ENCODE data around the gene BTBD3. TPM values are rescaled to one million over a fixed set of nuclear protein-coding genes. Genes with fewer than 3 reads are reported as not detected.

The BTBD3 gene
- total RNA-seq, 1 donor from 2014 or later, result 134 TPM

GRCh38 chr20:11881449-11881848 lies 36.2 kb upstream of the BTBD3 start:
- no peak for DNase-seq (ENCODE audit: low read depth, low spot score)

GRCh38 chr20:11882651-11883050 lies 35.0 kb upstream of the BTBD3 start:
- TF ChIP-seq CTCF (conservative IDR thresholded peaks at IDR 0.05), result no peak
- no peak for DNase-seq (ENCODE audit: low read depth, low spot score)
- Mint-ChIP-seq H3K9me3 (peaks cover 8% of the 10 kb centered on the region), H3K36me3 (ENCODE audit: low read depth) (peaks cover 3% of the 10 kb centered on the region), H3K4me1 (no peaks in the 10 kb centered on the region), H3K27ac (ENCODE audit: unreplicated experiment) (no peak overlapping the region), H3K27me3 (ENCODE audit: low read depth) (no peaks in the 10 kb centered on the region), H3K4me3 (no peak overlapping the region)

More at GRCh38 chr20:11881449-11881848, 36.2 kb upstream of the BTBD3 start:
- H3K36me3 Mint-ChIP-seq (ENCODE audit: low read depth), result peaks cover 3% of the 10 kb centered on the region
- no peak for TF ChIP-seq CTCF (conservative IDR thresholded peaks at IDR 0.05)
- no peak overlapping the region for H3K4me3 Mint-ChIP-seq
- H3K4me1 Mint-ChIP-seq, result no peaks in the 10 kb centered on the region
- no peaks in the 10 kb centered on the region for H3K27me3 Mint-ChIP-seq (ENCODE audit: low read depth)
- H3K9me3 Mint-ChIP-seq, result peaks cover 8% of the 10 kb centered on the region
- H3K27ac Mint-ChIP-seq (ENCODE audit: unreplicated experiment), result no peak overlapping the region

- DNase-seq (ENCODE audit: low read depth, low spot score), result no peak
- Mint-ChIP-seq H3K4me1 (peaks cover 29% of the 10 kb centered on the region), H3K36me3 (ENCODE audit: low read depth) (peaks cover 3% of the 10 kb centered on the region), H3K27ac (ENCODE audit: unreplicated experiment) (no peak overlapping the region), H3K4me3 (peak overlapping the region; percentile 27), H3K9me3 (peaks cover 8% of the 10 kb centered on the region), H3K27me3 (ENCODE audit: low read depth) (no peaks in the 10 kb centered on the region)
- no peak for TF ChIP-seq CTCF (conservative IDR thresholded peaks at IDR 0.05)
Observed at GRCh38 chr20:11888648-11889047, 29.0 kb upstream of the BTBD3 start.

- Mint-ChIP-seq H3K36me3 (ENCODE audit: low read depth) (peaks cover 7% of the 10 kb centered on the region), H3K4me1 (peaks cover 42% of the 10 kb centered on the region), H3K27me3 (ENCODE audit: low read depth) (no peaks in the 10 kb centered on the region), H3K4me3 (peak overlapping the region; percentile 88), H3K9me3 (peaks cover 3% of the 10 kb centered on the region), H3K27ac (ENCODE audit: unreplicated experiment) (peak overlapping the region; percentile 79)
- peak; percentile 17 for TF ChIP-seq CTCF (conservative IDR thresholded peaks at IDR 0.05)
- peak; percentile 89 for DNase-seq (ENCODE audit: low read depth, low spot score)
Observed at GRCh38 chr20:11890331-11891076, 27.2 kb upstream of the BTBD3 start.

GRCh38 chr20:11891077-11891775 lies 26.5 kb upstream of the BTBD3 start:
- peaks cover 13% of the 10 kb centered on the region for H3K36me3 Mint-ChIP-seq (ENCODE audit: low read depth)
- peaks cover 3% of the 10 kb centered on the region for H3K9me3 Mint-ChIP-seq
- DNase-seq (ENCODE audit: low read depth, low spot score), result peak; percentile 48
- no peaks in the 10 kb centered on the region for H3K27me3 Mint-ChIP-seq (ENCODE audit: low read depth)
- peaks cover 49% of the 10 kb centered on the region for H3K4me1 Mint-ChIP-seq
- peak overlapping the region; percentile 95 for H3K27ac Mint-ChIP-seq (ENCODE audit: unreplicated experiment)
- H3K4me3 Mint-ChIP-seq, result peak overlapping the region; percentile 96
- peak; percentile 8 for TF ChIP-seq CTCF (conservative IDR thresholded peaks at IDR 0.05)
